ENCODE data around the gene NPPB.

NPPB gene

GRCh38 chr1:11833900-11834299 is 24.8 kb downstream of the NPPB start:
- Histone ChIP-seq H2AFZ (ENCODE audit: low read depth, low read length, severe bottlenecking) (no peak overlapping the region), H3K27ac (ENCODE audit: low read depth, low read length) (no peak overlapping the region), H3K9ac (ENCODE audit: low read length) (no peak overlapping the region), H4K20me1 (ENCODE audit: low read depth, low read length) (no peaks in the 10 kb centered on the region), H3K79me2 (ENCODE audit: insufficient read depth, low read length) (no peaks in the 10 kb centered on the region), H3F3A (ENCODE audit: insufficient read depth) (no peaks in the 10 kb centered on the region), H3K36me3 (ENCODE audit: low read length) (peaks cover 4% of the 10 kb centered on the region; the same call in 1 of the 2 replicates), H3K9me2 (replicated peaks; ENCODE audit: insufficient read depth, low read length) (no peaks in the 10 kb centered on the region), H3K27me3 (ENCODE audit: low read length) (no peaks in the 10 kb centered on the region), H3K9me3 (ENCODE audit: insufficient read depth, low read length) (no peaks in the 10 kb centered on the region), H3K4me2 (ENCODE audit: low read depth, low read length, poor library complexity, severe bottlenecking) (no peak overlapping the region), H3K4me3 (ENCODE audit: insufficient read depth, low read length, poor library complexity, severe bottlenecking) (no peak overlapping the region)
- TF ChIP-seq EZH2phosphoT487 (conservative IDR thresholded peaks at IDR 0.05; ENCODE audit: low read length) (no peak), CTCF (IDR thresholded peaks at IDR 0.05; ENCODE audit: insufficient read depth, low read length, poor library complexity, severe bottlenecking) (no peak)

DNA sequence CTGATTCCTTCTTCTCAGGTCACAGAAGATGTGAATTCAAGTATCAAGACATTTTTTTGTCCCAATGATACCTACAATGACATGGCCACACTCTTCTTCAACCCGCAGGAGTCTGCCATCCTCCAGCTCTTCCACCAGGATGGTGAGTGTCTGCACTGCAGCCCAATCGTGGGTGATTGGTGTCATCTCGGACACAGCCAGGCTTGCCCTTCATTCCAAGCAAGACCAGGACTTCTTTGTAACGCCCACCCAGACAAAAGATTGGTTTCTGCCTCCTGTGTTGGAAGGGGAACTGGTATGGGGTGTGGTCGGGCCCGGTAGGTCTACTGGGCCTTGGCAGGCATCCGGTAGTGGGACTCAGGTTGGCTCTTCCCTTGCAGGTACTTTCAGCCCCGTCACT is 25.2 kb downstream of the NPPB start:
- no peaks in the 10 kb centered on the region for H3K27me3 ChIP-seq (ENCODE audit: low read length)
- no peak overlapping the region for H3K4me2 ChIP-seq (ENCODE audit: low read depth, low read length, poor library complexity, severe bottlenecking)
- no peaks in the 10 kb centered on the region for H4K20me1 ChIP-seq (ENCODE audit: low read depth, low read length)
- no peaks in the 10 kb centered on the region for H3K9me3 ChIP-seq (ENCODE audit: insufficient read depth, low read length)
- H3K9me2 ChIP-seq (replicated peaks; ENCODE audit: insufficient read depth, low read length), result no peaks in the 10 kb centered on the region
- no peak overlapping the region for H3K4me3 ChIP-seq (ENCODE audit: insufficient read depth, low read length, poor library complexity, severe bottlenecking)
- H2AFZ ChIP-seq (ENCODE audit: low read depth, low read length, severe bottlenecking), result no peak overlapping the region
- H3K9ac ChIP-seq (ENCODE audit: low read length), result no peak overlapping the region
- H3K27ac ChIP-seq (ENCODE audit: low read depth, low read length), result no peak overlapping the region
- peaks cover 4% of the 10 kb centered on the region; the same call in 1 of the 2 replicates for H3K36me3 ChIP-seq (ENCODE audit: low read length)
- TF ChIP-seq CTCF (IDR thresholded peaks at IDR 0.05; ENCODE audit: insufficient read depth, low read length, poor library complexity, severe bottlenecking) (no peak), EZH2phosphoT487 (conservative IDR thresholded peaks at IDR 0.05; ENCODE audit: low read length) (no peak)
- H3K79me2 ChIP-seq (ENCODE audit: insufficient read depth, low read length), result no peaks in the 10 kb centered on the region
- no peaks in the 10 kb centered on the region for H3F3A ChIP-seq (ENCODE audit: insufficient read depth)

GRCh38 chr1:11831945-11832725 is 26.6 kb downstream of the NPPB start:
- no peak overlapping the region for H3K4me2 ChIP-seq (ENCODE audit: low read depth, low read length, poor library complexity, severe bottlenecking)
- peaks cover 4% of the 10 kb centered on the region; the same call in 1 of the 2 replicates for H3K36me3 ChIP-seq (ENCODE audit: low read length)

More at GRCh38 chr1:11831945-11832725, 26.6 kb downstream of the NPPB start:
- H3F3A ChIP-seq (ENCODE audit: insufficient read depth), result no peaks in the 10 kb centered on the region
- H3K27me3 ChIP-seq (ENCODE audit: low read length), result no peaks in the 10 kb centered on the region
- H3K79me2 ChIP-seq (ENCODE audit: insufficient read depth, low read length), result no peaks in the 10 kb centered on the region
- TF ChIP-seq EZH2phosphoT487 (conservative IDR thresholded peaks at IDR 0.05; ENCODE audit: low read length), result no peak
- no peak for TF ChIP-seq CTCF (IDR thresholded peaks at IDR 0.05; ENCODE audit: insufficient read depth, low read length, poor library complexity, severe bottlenecking)
- no peaks in the 10 kb centered on the region for H3K9me3 ChIP-seq (ENCODE audit: insufficient read depth, low read length)
- no peak overlapping the region for H2AFZ ChIP-seq (ENCODE audit: low read depth, low read length, severe bottlenecking)
- no peak overlapping the region for H3K27ac ChIP-seq (ENCODE audit: low read depth, low read length)
- H3K9ac ChIP-seq (ENCODE audit: low read length), result no peak overlapping the region
- H3K9me2 ChIP-seq (replicated peaks; ENCODE audit: insufficient read depth, low read length), result no peaks in the 10 kb centered on the region
- H3K4me3 ChIP-seq (ENCODE audit: insufficient read depth, low read length, poor library complexity, severe bottlenecking), result no peak overlapping the region
- no peaks in the 10 kb centered on the region for H4K20me1 ChIP-seq (ENCODE audit: low read depth, low read length)
